A549 (cell line): ENCODE measurements around the gene WDR72. TPM values are rescaled to one million over a fixed set of nuclear protein-coding genes. Genes with fewer than 3 reads are reported as not detected.

Source experiments
- FOSL2 ChIP-seq, 2 experiments: fragments of 450-650 bp in 1 of 2; fragments of >200 bp in 1 of 2; sonication (Bioruptor Twin) in 1 of 2; formaldehyde crosslinking; IDR thresholded peaks; 2 replicates each; pipeline versions ENCODE4 v1.5.0 to v1.6.1; 2016 to 2020; ENCODE audit warnings: mild to moderate bottlenecking in 1 of 2, moderate library complexity in 1 of 2
- polyA plus RNA-seq, 4 experiments: library from polyadenylated mRNA; depleted of rRNA in 3 of 4; stranded (reverse); fragments of >200 nt; fragmentation: RNase III in 1 of 4; extraction: RNeasy Plus Mini Kit Qiagen cat#74134 plus additional on column Dnase treatment in 1 of 4; gene quantifications; 2 replicates in 3 of 4; 3 replicates in 1 of 4; pipeline ENCODE4 v1.2.3, GENCODE V29; 2011 to 2017
- small RNA-seq, 6 experiments: library from RNA; depleted of rRNA; stranded (forward); fragments of <200 nt; gene quantifications; one replicate each; pipeline ENCODE3, GENCODE V24; 2012
- TF ChIP-seq, protein P1 (sequence below): fragments of 250-450 bp; sonication (Bioruptor Pico); IDR thresholded peaks from 2 replicates; pipeline ENCODE4 v1.5.0; 2021; ENCODE audit warnings: mild to moderate bottlenecking, moderate library complexity, borderline replicate concordance

WDR72 gene
- polyA plus RNA-seq, 2 of the 4 experiments (the other 2 are of a cell fraction) = 12.0 to 28.5 TPM

DNA sequence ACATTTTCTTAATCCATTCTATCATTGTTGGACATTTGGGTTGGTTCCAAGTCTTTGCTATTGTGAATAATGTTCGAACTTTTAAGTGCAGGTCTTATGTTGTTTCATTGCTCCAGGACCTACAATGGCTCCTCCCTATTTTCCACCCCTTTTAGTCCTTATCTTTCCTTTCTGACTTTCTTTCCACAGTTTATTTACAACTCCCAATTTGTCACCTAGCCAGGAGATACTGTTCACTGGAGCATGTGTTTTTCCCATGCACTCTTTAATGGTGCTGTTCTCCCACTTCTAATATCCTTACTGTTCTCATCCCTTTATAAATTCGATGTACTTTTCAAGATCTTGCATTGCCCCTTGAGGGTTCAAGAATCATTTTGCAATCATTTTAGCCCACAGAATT, 290.0 kb downstream of the WDR72 start (continued):
- TF ChIP-seq, protein P1, sequence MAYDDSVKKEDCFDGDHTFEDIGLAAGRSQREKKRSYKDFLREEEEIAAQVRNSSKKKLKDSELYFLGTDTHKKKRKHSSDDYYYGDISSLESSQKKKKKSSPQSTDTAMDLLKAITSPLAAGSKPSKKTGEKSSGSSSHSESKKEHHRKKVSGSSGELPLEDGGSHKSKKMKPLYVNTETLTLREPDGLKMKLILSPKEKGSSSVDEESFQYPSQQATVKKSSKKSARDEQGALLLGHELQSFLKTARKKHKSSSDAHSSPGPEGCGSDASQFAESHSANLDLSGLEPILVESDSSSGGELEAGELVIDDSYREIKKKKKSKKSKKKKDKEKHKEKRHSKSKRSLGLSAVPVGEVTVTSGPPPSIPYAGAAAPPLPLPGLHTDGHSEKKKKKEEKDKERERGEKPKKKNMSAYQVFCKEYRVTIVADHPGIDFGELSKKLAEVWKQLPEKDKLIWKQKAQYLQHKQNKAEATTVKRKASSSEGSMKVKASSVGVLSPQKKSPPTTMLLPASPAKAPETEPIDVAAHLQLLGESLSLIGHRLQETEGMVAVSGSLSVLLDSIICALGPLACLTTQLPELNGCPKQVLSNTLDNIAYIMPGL (CRISPR knock-in tag) = no peak
- no peak for TF ChIP-seq FOSL2 (IDR thresholded peaks at IDR 0.05)
- no peak for TF ChIP-seq FOSL2 (CRISPR knock-in tag; IDR thresholded peaks at IDR 0.05)

Small RNAs within 50 kb of the gene (small RNA-seq; reads per million reads assigned to genes)
- gene RNU2-53P = 0 to 0.26 (median 0) reads per million in 6 experiments
- gene RNU6-449P = 0 reads per million in 6 experiments

Other genes starting within 250 kb of the WDR72 start
- gene UNC13C, start 218.8 kb upstream of the WDR72 start, polyA plus RNA-seq (2011; rRNA removed) = 0.01 and 0.07 TPM in 2 replicates
- gene UNC13C, start 218.8 kb upstream of the WDR72 start, polyA plus RNA-seq (2017; fragmentation: RNase III; extraction: RNeasy Plus Mini Kit Qiagen cat#74134 plus additional on column Dnase treatment) = 0.04 TPM in 1 of 3 replicates, not detected in the others